Erythroblast (primary cell): ENCODE measurements around the gene MYCBPAP.

ENCODE experiments used
- GATA1 ChIP-seq: IDR thresholded peaks from 2 replicates; pipeline ENCODE4 v1.6.1; 2011; ENCODE audit warnings: low read depth, mild to moderate bottlenecking, control low read depth, low read length, moderate library complexity
- POLR2A ChIP-seq: IDR thresholded peaks from 2 replicates; pipeline ENCODE4 v1.6.1; 2011; ENCODE audit warnings: mild to moderate bottlenecking, low read length

DNA sequence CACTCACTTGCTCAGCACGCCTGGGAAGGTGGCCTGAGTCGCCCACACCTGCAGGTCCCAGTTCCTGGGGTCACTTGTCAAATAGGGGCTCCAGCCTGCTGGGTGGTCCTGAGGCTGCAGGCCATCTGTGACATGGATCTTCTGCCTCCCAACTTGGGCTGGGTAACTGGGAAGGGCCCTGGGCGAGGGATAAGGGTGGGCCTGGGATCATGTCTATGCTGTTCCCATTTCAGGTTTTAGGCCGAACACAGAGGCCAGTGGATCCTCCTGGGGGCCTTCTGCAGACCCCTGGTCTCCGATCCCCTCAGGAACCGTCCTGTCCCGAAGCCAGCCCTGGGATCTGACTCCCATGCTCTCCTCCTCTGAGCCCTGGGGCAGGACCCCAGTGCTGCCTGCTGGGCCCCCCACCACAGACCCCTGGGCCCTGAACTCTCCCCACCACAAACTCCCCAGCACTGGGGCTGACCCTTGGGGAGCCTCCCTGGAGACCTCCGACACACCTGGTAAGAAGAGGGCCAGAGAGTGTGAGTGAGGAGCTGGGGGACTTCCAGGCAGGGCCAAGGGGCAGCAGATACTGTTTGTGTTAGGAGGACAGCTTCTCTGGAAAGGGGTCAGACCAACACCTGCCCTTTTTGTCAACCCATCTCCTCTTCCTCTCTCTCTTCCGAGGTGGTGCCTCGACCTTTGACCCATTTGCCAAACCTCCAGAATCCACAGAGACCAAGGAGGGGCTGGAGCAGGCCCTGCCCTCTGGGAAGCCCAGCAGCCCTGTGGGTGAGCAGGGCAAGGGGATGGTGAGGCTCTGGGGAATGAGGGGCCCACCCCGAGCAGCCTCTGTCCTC lies 32.5 kb downstream of the MYCBPAP start:
- no peak for TF ChIP-seq POLR2A
- TF ChIP-seq GATA1: no peak
